NCI-H82 (cell line): Measurements from ENCODE around the gene RGS18.
"Not testable (repeated sequence)": the region's sequence is repeated elsewhere in the genome, so short reads cannot be mapped to it uniquely, and the experiment has no call there.

Experiments used
- DNase-seq: peaks from one replicate; lab custom pipeline; 2025; lab: John Stamatoyannopoulos, UW

The RGS18 gene, protein sequence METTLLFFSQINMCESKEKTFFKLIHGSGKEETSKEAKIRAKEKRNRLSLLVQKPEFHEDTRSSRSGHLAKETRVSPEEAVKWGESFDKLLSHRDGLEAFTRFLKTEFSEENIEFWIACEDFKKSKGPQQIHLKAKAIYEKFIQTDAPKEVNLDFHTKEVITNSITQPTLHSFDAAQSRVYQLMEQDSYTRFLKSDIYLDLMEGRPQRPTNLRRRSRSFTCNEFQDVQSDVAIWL

DNA sequence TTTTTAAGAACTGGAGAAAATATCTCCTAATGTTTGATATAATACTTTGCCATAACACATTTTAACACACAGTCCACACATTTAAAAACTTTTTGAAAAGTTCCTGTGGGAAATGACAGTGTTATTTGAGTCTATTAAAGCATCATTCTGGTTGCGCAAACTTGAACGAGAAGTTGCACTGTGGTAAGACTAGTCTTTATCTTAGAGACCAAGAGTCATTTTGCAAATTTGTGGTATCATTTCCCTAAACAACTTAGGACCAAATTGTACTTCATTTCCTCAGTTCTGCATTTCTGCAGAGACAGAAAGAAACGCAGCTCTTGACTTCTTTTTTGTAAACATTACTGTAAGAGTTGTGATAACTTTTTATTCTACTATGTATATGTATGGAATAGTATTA is at the start of gene RGS18:
TSS of gene RGS18 (plus strand) at position 282 of the 400 bp plus-strand sequence. CDS start 176 bp downstream, outside the sequence.
- DNase-seq = no peak

DNA sequence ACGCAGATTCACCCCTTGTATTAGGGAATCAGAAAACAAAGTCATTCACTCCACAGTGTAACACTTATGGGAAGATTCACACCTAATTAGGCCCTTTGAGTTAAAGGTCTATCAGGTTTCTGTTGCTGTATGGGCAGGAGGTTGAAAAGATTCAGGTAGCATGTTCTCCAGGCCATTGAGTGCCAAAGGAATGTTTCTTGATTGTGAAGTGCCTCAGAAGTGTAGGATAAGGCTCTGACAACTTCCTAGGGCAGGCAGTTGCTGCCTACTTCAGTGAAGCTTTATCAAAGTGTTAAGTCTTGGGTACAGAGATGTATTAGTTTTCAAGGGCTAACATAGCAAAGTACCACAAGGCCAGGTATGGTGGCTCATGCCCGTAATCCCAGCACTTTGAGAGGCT is 48.7 kb upstream of the RGS18 start:
- DNase-seq = no peak

DNA sequence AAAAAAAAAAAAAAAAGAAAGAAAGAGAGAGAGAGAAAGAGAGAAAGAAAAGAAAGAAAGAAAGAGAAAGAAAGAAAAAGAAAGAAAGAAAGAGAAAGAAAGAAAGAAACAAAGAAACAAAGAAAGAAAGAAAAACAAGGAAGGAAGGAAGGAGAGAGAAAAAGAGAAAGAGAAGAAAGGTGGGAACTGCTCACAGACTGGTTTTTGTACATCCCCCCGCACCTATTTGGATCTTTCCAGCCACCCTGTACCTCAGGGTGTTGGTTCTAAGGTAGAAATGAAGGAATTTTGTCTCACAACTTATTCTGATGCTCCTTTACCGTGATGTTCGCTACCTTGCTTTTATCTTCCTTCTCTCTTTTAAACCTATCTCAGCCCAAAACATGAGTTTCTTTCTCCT is 43.3 kb upstream of the RGS18 start:
- DNase-seq = no peak

DNA sequence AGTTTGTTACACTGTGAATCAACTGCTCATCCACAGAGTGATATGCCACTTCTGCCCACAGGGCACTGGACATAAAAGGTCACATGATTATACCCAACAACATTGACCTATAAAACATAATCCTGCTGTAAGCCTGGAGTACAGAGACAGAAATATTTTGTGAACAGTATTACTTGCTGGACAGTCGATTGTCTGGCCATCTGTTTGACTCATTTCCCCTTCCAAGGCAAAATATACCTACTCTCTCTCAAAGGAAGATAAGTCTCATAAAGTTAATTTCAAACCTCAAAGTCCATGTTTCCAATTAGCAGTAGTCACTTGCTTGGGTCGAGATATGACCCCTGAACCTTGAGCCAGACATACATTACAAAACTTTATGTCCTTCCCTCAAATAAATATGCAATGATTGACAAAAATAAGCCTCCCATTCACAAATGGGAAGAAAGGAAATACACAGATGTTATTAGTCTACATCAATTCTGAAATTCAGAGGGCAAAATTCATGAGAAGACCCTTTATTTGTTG is 39.3 kb upstream of the RGS18 start:
- no peak for DNase-seq

DNA sequence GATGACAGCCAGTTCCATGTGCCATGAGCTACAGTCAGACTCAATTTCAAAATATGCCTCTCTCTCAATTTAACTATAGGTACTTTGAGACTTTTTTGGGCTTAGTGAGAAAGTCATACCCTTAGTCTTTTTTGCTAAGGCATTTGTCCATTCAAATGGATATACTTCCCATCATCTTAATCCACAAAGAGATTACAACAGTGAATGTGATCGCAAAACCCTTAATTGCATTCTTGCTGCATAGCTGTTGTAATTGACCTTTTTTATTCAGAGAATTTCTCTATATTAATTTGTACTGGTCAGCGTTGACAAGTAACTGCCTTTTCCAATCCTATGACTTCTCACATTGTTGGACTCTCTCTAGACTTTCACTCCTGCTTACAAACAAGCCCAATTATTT is 38.6 kb upstream of the RGS18 start:
- no peak for DNase-seq

DNA sequence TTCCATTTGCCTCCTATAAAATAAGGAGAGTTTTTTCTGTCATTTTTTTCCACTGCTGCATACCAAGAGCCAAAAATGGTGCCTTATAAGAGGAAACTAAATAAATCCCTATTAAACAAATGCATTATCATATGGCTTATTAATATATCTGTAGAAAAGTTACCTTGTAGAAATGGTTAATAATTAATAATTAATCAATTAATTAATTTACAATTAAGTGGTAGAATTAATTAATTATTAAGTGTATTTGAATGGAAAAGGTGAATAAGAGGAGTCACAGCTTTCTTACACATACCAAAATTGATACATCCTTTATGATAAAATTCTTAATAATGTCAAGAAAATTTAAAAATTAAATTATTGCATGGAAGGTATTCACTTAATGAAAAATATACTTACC is 35.6 kb upstream of the RGS18 start:
- no peak for DNase-seq

DNA sequence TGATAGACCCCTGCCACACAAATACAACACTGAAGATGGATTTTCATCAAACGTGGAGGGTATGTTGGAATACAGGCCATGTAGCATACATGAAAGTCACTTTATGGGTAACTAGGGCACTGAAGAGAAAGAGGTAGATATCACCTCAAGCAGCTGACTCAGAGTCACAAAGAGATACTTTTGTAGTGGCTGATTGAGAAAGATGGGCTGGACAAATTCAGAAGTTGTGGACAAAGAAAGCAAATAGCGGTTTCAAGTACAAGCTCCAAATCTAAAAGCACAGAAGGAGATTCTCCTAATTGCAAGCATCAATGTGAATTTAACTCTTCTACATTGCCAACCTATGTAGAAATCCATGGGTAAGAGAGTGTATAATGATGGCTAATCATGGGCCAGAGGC is 35.0 kb upstream of the RGS18 start:
- no peak for DNase-seq

DNA sequence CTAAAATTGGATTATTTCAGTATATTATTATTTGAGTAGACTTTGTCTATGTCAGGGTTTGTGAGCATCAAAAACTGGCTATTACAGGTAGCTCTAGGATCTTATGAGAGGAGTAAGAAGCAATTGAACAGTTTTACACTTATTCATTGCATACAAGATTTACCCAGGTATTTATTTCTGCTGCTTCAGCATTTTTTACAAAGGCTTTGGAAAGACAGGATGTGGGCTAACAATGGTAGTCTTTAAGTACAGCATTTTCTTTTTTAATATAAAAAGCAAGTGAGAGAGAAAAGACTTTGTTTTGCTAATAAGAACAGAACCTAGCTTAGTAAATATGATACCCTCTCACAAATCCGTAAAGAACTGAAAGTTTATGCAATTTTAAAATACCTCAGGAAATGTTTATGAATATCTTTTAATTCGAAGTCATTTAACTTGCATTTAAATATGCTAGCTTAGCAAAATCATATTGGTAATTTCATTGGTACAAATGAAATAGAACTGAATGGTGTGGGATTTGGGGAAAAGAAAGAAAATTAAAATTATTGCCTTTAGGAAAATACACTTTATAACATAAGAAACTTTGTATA is 32.1 kb upstream of the RGS18 start:
- DNase-seq = no peak

DNA sequence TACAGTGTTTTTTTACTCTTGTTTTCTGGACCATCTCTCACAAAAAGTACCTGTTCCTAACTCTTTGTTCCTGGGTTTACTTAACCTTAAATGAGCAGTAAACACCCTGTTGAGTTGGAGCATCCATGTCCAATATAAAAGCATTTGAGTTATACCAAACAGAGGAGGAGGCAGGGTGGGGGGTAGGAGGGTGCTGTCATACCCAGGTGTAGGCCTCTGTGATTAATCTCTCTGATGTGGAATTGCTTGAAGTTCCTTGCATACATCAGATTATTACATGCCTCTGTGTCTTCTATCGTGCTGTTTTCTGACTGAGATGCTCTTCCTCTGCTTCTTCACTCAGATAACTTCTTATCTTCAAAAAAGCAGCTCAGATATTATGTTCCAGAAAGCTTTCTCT is 28.1 kb upstream of the RGS18 start:
- no peak for DNase-seq

DNA sequence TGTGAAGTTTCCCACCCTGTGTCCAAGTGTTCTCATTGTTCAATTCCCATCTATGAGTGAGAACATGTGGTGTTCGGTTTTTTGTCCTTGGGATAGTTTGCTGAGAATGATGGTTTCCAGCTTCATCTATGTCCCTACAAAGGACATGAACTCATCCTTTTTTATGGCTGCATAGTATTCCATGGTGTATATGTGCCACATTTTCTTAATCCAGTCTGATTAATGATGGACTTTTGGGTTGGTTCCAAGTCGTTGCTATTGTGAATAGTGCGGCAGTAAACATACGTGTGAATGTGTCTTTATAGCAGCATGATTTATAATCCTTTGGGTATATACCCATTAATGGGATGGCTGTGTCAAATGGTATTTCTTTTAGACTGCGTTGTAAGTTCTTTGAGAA is 27.4 kb upstream of the RGS18 start:
- not testable (repeated sequence) for DNase-seq

DNA sequence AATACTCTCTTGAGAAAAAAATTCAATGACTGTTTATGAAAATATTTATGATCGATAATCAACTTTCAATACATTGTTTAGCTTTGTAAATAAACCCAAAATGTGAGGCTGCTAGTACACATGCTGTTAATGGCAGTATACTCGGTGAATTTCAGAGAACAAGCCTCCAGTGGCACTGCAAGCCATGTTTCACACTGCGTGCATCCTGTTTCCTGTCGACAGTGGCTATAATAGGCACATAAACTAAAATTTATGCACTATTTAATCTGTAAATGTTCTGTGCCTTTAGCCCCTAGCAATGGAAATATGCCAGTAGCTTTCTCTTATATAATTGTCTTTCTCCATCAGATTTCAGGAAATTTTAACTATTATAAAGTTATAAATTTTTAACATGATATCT is 26.3 kb upstream of the RGS18 start:
- DNase-seq = no peak

DNA sequence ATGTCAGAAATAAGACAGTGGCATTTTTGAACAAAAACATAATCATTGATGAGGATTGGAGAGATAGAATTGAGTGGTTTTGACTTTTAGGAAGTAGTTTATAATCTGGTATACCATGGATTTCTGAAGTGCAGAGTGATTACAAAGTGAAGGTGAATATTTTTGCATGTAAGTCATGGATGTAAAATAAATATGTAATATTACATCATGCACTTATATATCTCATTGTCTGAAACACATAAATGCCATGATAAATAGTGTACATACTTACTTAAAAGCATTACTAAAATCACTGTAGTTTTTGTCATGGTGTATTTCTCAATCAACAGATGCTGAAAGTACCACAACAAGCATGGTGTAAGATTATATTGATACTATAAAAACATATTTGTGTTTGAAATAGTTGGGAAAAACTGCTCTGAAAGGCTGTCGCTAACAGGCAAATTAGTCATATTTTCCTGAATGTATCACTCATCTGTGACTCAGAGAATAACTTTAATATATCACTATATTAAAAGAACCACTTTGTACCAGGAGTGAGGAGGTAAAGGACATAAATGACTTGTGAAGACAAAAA is 24.8 kb upstream of the RGS18 start:
- DNase-seq = no peak

DNA sequence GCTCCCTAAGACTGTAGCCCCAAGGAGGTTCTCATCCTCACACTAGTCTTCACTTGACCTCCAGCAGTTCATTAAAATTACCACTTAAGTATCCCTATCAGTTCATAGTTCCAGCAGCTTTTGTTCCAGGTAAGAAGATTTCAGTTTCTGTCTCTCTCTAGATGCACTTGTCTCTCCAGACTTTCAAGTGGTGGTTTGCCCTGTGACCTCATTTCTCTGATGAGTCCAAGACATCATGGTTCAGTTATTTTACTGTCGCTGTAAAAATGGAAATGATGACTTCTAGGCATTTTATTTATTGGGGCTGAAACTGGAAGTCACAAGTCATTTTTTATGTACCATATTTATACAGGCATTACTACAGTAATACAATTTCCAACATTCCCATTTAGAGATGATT is 17.9 kb upstream of the RGS18 start:
- DNase-seq = no peak

DNA sequence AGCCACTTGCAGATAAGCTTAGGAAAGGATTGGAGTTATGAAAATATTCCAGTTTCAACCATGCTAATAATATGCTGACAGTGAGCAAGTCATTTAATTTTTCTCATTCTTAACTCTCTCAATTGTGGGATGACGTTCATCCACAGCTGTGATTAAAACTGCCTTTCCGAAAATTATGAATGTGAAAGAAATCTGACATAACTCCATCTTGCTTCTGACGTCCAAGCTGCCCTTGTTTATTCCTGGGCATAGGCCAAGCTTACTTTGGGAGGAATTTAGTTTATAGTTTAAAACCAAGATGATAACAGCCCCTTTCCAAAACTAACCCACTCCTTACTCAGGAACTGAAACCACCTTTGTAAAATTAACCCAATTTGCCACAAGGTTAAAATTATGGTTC is 11.0 kb upstream of the RGS18 start:
- no peak for DNase-seq

DNA sequence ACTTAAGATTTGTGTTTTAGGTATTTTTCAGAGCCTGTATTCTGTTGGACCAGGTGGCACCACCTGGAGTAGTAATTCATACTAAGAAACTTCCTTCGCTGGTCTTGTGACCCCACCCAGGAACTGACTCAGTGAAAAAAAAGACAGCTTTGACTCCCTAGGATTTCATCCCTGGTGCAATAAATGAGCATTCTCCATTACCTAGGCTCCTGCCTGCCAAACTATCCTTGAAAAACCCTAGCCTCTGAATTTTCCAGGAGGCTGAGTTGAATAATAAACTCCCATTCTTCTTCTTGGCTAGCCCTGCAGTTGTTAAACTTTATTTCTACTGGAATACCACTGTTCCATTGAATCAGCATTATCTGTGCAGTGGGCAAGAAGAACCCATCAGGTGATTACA is 10.6 kb upstream of the RGS18 start:
- no peak for DNase-seq

DNA sequence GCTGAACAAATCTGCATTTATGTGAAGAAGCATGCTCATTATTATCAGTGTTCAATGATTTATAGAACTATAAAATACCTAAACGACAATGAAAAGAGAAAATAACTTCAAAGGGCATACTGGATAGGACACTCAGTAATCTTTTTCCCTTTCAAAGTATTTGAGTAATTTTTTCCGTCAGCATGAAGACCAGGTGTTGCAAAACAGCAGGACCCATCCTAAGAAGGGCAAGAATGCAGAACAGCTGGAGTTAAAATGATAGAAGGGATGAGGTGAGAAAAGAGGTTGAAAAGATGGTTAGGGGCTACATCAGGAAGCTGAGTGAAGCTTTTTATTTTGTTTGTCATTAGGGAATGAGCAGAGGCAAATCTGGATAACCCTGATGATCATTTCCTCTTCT is 7.1 kb upstream of the RGS18 start:
- no peak for DNase-seq

DNA sequence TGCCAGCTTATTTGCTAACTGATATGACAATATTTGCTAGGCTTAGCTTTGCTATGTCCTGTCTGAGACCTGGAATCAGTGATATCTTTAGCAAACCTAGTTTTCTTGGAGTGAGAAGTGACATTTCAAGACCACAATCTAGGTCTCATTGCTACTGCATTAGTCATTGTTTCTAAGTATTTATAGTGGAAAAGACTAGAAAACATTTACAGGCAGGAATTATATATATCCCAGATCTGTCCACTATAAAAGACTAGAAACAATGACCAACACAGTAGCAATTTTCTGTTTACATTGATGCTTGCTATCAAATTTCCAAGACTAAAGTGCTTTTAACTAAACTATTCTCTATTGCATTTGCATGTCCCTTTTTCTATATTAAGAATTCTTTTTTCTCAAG is 5.0 kb upstream of the RGS18 start:
- DNase-seq = no peak

DNA sequence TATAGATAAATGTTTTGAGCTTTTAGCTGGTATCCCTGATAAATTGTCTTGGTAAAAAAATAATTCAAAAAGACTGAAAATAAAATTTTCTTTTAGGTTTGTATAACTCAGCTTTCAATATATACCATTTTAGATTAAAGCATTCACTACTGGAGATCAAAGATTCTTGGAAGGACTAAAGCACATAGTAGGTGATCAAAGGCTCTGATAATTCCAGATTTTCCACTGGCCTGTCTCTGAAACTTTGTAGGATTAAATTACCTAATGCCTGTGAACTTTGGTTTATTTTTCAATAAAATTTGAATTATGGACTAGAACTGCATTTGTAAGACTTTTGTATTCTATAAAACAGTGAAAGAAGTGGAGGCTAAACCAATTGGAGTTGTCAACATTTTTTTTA is 1.2 kb upstream of the RGS18 start:
- DNase-seq = no peak

DNA sequence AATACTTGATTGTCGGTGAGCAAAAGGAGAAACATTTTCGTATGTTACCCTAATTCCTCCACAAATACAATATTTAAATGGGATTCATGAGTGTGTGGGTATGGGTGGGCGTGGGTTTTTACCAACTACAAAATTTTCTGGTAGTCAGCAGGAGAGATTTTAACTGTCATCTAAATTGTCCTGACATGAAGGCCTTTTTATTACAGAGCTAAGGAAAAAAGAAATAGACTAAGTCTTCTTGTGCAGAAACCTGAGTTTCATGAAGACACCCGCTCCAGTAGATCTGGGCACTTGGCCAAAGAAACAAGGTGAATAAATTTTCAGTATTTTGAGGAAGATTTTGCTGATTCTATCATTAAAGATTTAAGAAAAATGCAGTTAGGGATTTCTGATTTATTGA is 752 bp downstream of the RGS18 start:
- no peak for DNase-seq

DNA sequence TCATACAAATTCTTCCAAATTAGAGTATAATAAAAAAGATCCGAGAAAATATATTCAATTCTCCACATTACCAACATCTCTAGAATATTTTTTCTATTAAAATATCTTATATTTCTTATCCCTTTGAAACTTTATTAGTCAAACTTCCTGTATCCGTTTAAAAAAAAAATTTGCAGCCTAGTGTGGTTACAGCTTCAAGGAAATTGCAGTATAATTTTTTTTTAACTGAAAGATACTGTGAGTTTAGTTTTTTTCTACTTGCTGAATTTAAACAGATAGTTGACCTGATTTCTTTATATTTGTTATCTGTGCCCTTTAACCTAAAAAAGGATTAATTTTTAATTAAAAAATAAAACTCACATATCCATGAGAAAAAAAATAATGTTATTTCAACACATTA is 1.5 kb downstream of the RGS18 start:
- DNase-seq = no peak

DNA sequence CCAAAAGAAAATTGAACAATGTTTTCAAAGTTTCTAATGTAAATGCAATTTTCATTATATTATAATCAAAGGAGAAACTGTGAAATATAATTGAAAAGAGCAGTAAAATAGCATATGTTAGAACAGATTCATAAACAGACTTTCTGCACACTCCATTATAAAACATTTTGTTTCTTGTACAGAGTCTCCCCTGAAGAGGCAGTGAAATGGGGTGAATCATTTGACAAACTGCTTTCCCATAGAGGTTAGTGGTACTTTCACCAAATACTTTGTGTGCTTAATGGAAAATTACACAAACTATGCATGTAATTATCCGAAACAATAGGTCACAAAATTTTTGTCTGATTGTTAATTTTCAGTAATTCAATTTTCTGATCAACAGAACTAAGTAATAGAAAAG is 1.9 kb downstream of the RGS18 start:
- no peak for DNase-seq

DNA sequence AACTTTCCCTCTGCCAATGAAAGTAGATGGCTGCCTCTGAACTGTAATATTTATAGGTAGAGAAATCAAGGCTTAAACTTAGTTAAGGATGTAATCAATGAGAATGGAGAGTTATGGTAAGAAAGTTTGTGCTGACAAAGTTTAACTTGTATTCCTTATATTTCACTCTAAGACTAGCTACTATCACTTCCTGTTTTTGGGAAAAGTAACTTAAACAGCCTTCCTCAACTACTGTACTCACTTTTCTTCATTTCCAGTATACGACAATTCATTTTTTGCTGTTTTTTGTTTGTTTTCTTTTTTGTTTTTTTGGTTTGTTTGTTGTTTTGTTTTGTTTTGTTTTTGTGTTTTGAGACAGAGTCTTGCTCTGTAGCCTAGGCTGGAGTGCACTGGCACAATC is 3.7 kb downstream of the RGS18 start:
- no peak for DNase-seq

DNA sequence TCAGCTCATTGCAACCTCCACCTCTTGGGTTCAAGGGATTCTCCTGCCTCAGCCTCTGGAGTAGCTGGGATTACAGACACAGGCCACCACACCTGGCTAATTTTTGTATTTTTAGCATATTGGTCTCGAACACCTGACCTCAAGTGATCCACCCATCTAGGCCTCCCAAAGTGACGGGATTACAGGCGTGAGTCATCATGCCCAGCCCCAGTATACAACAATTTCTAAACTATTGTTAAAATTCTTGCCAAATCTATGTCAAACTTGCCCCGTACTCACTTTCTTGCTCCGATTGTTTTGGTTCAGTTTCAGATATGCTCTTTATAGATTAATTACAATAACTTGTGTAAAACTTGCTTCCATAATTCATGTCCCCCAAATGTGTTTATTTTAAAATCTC is 4.1 kb downstream of the RGS18 start:
- DNase-seq = no peak

DNA sequence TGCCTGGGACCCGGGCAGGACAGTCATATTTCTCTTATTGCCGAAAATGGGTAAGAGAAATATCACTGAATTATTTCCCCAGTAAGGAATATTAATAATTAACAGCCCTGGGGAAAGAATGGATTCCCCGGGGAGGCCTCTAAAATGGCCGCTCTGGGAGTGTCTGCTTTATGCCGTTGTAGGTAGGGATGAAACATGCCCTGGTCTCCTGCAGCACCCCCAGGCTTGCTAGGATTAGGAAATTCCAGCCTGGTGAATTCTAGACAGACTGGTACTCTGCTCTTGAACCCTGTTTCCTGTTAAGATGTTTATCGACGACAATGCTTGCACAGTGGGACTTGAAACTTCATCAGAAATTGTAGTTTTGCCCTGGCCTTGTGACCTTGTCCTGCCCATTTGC is 6.7 kb downstream of the RGS18 start:
- DNase-seq = not testable (repeated sequence)
